HCT116 (cell line): ENCODE results near the gene HTT-AS. TPM values are rescaled to one million over a fixed set of nuclear protein-coding genes. Genes with fewer than 3 reads are reported as not detected.

ENCODE experiments used
- ATAC-seq: fragments of 200-7000 bp; cut with Tn5 transposase; 2 replicates; pipeline ENCODE4 v1.9.1; 2020; ENCODE audit warnings: mild to moderate bottlenecking, moderate library complexity
- BruUV-seq: library from RNA; stranded (reverse); fragments of 400-500 nt; replicated peaks from 2 replicates; lab custom pipeline; 2021; lab: Mats Ljungman, UMichigan
- CTCF ChIA-PET: fragments of 300-600 bp; sonication (Branson Sonifier 250); formaldehyde crosslinking; loops from one replicate; lab custom pipeline; 2021; ENCODE audit warnings: antibody characterized with exemption; lab: Charles Lee
- POLR2A ChIA-PET: fragments of 300-600, 350-600 bp; sonication (Branson Sonifier 250); formaldehyde crosslinking; loops from one replicate; lab custom pipeline; 2021; ENCODE audit warnings: antibody characterized with exemption; lab: Charles Lee
- RAD21 ChIA-PET, 2 experiments: fragments of 300-600 bp; sonication (Branson Sonifier 250); formaldehyde crosslinking; loops; one replicate each; lab custom pipeline; 2023; ENCODE audit warnings: low total read pairs in 2 of 2; ENCODE audit not compliant: uncharacterized antibody in 2 of 2, unreplicated experiment in 2 of 2, low non-redundant PET in 1 of 2; lab: Charles Lee
- DNase-seq: peaks from one replicate; pipeline ENCODE4 v3.0.0-alpha.2; 2010; ENCODE audit warnings: low read depth, low spot score
- H2AFZ ChIP-seq: fragments of 200-600 bp; shearing (Covaris generic), sonication (generic); 2 replicates; pipeline ENCODE4 v1.6.1; 2017; ENCODE audit warnings: low read depth, mixed run types, mixed read lengths, antibody characterized with exemption, low read length; ENCODE audit not compliant: poor library complexity, severe bottlenecking
- H3K27ac ChIP-seq: 2 replicates; pipeline ENCODE4 v1.5.1; 2012; ENCODE audit warnings: low read depth, low read length
- H3K27me3 ChIP-seq: fragments of 200-600 bp; sonication (generic); 2 replicates; pipeline ENCODE4 v1.6.1; 2016; ENCODE audit warnings: mixed run types, low read length, mixed read lengths; ENCODE audit not compliant: insufficient read depth
- H3K36me3 ChIP-seq, 2 experiments: fragments of 200-500 bp in 1 of 2; fragments of 200-600 bp in 1 of 2; sonication (Bioruptor generic) in 1 of 2; sonication (generic) in 1 of 2; 2 replicates each; pipeline versions ENCODE4 v1.5.1 to v1.6.1; 2014 to 2016; ENCODE audit warnings: low read length in 2 of 2, inconsistent platforms in 1 of 2, mixed read lengths in 1 of 2, mixed run types in 1 of 2; ENCODE audit not compliant: insufficient read depth in 2 of 2, control insufficient read depth in 1 of 2
- H3K4me1 ChIP-seq, 2 experiments: fragments of 200-600 bp in 1 of 2; sonication (generic) in 1 of 2; 2 replicates each; pipeline versions ENCODE4 v1.5.1 to v1.6.1; 2012 to 2017; ENCODE audit warnings: low read length in 2 of 2, inconsistent platforms in 1 of 2, mild to moderate bottlenecking in 1 of 2, mixed read lengths in 1 of 2, mixed run types in 1 of 2, moderate library complexity in 1 of 2; ENCODE audit not compliant: insufficient read depth in 2 of 2, control insufficient read depth in 1 of 2
- H3K4me2 ChIP-seq: fragments of 200-600 bp; sonication (generic); 2 replicates; pipeline ENCODE4 v1.6.1; 2017; ENCODE audit warnings: mixed run types, low read length, mixed read lengths
- H3K4me3 ChIP-seq, 2 experiments: fragments of 200-600 bp in 1 of 2; sonication (generic) in 1 of 2; replicated peaks in 1 of 2; 2 replicates each; pipeline ENCODE4 v1.5.1; 2011 to 2016; ENCODE audit warnings: low read length in 2 of 2, control low read depth in 1 of 2, low read depth in 1 of 2, mild to moderate bottlenecking in 1 of 2, mixed read lengths in 1 of 2, mixed run types in 1 of 2
- H3K79me2 ChIP-seq: fragments of 200-600 bp; sonication (generic); 2 replicates; pipeline ENCODE4 v1.6.1; 2017; ENCODE audit warnings: mild to moderate bottlenecking, mixed run types, low read length, moderate library complexity, mixed read lengths; ENCODE audit not compliant: insufficient read depth
- H3K9ac ChIP-seq: fragments of 200-600 bp; sonication (generic); 2 replicates; pipeline ENCODE4 v1.6.1; 2016; ENCODE audit warnings: low read length, mixed read lengths
- H3K9me2 ChIP-seq: fragments of 200-600 bp; sonication (generic), shearing (Covaris generic); 2 replicates; pipeline ENCODE4 v1.6.1; 2017; ENCODE audit warnings: mixed run types, mild to moderate bottlenecking, moderate library complexity; ENCODE audit not compliant: insufficient read depth
- H3K9me3 ChIP-seq, 2 experiments: fragments of 200-500 bp in 1 of 2; fragments of 200-600 bp in 1 of 2; sonication (Bioruptor generic) in 1 of 2; sonication (generic) in 1 of 2; 2 replicates each; pipeline ENCODE4 v1.6.1; 2014 to 2017; ENCODE audit warnings: low read length in 2 of 2, mixed read lengths in 2 of 2, inconsistent platforms in 1 of 2, low read depth in 1 of 2, mild to moderate bottlenecking in 1 of 2, mixed run types in 1 of 2, moderate library complexity in 1 of 2; ENCODE audit not compliant: control insufficient read depth in 1 of 2, insufficient read depth in 1 of 2
- H4K20me1 ChIP-seq: fragments of 200-600 bp; sonication (generic), shearing (Covaris generic); 2 replicates; pipeline ENCODE4 v1.6.1; 2017; ENCODE audit warnings: mixed run types, mild to moderate bottlenecking, moderate library complexity; ENCODE audit not compliant: insufficient read depth
- CBX3 ChIP-seq: IDR thresholded peaks from 2 replicates; pipeline ENCODE4 v1.6.1; 2012; ENCODE audit warnings: low read depth
- CEBPB ChIP-seq: IDR thresholded peaks from 2 replicates; pipeline ENCODE4 v1.6.1; 2012; ENCODE audit warnings: low read depth
- CTCF ChIP-seq, 3 experiments: fragments of 200-600 bp in 1 of 3; sonication (generic) in 1 of 3; IDR thresholded peaks in 2 of 3; conservative IDR thresholded peaks in 1 of 3; 2 replicates each; pipeline ENCODE4 v1.5.1; 2012 to 2017; ENCODE audit warnings: low read depth in 2 of 3, low read length in 2 of 3, antibody characterized with exemption in 1 of 3, borderline replicate concordance in 1 of 3, control low read depth in 1 of 3, mild to moderate bottlenecking in 1 of 3, mixed read lengths in 1 of 3, mixed run types in 1 of 3, moderate library complexity in 1 of 3; ENCODE audit not compliant: insufficient read depth in 1 of 3
- JUND ChIP-seq: IDR thresholded peaks from 2 replicates; pipeline ENCODE4 v1.6.1; 2012
- RAD21 ChIP-seq: IDR thresholded peaks from 2 replicates; pipeline ENCODE4 v1.6.1; 2012; ENCODE audit warnings: low read depth, mild to moderate bottlenecking
- SP1 ChIP-seq: IDR thresholded peaks from 2 replicates; pipeline ENCODE4 v1.6.1; 2012; ENCODE audit warnings: low read depth
- ZBTB33 ChIP-seq: IDR thresholded peaks from 2 replicates; pipeline ENCODE4 v1.6.1; 2011; ENCODE audit warnings: mild to moderate bottlenecking, low read length, moderate library complexity; ENCODE audit not compliant: insufficient replicate concordance; ENCODE audit errors: extremely low read depth
- ZFX ChIP-seq: fragments of 450-650 bp; IDR thresholded peaks from 2 replicates; pipeline ENCODE4 v1.6.1; 2017
- intact Hi-C: fragments of 100-400 bp; cut with micrococcal nuclease; formaldehyde crosslinking; loops from 2 replicates; pipeline ENCODE4 v1.10.0; 2022
- total RNA-seq: library from RNA; stranded (reverse); gene quantifications from one replicate; pipeline ENCODE4 v1.2.1, GENCODE V29; 2021; ENCODE audit not compliant: unreplicated experiment
- TF ChIP-seq, protein P1 (sequence below): IDR thresholded peaks from 2 replicates; pipeline ENCODE4 v1.6.1; 2012
- TF ChIP-seq, protein P2 (sequence below): IDR thresholded peaks from 2 replicates; pipeline ENCODE4 v1.6.1; 2012; ENCODE audit warnings: low read depth

HTT-AS gene
- total RNA-seq, 1 experiment from 2014 or later = not detected

DNA sequence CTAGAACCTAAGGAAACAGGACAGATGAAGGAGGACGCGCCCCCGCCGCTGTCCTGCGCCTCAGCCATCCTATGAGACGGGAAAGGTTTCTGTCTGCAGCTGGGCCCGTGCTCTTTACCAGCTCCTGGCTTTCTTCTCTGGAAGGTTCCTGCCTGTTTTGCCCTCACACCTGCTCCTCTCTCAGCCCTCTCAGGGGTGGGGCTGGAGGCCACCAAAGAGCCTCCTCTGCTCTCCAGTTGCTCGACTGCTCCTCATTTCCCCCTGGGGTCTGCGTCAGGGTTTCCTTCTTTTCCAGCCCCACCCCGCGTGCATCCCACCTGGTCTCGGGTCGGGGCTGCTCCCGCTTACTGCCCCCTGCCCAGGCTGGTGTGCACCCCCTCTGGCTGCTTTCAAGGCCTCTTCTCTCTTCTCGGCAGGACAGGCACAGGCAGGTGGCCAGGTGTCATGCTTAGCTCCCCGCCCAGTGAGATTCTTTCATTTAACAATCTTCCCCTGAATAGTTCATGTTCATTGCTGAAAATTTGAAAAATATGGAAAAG is 4.6 kb downstream of the HTT-AS start (continued):
- TF ChIP-seq ZBTB33 = no peak
- no peak for TF ChIP-seq RAD21
- no peak for TF ChIP-seq JUND
- TF ChIP-seq CBX3 = no peak
- TF ChIP-seq SP1 = no peak
- TF ChIP-seq ZFX = no peak
- TF ChIP-seq, protein P1, sequence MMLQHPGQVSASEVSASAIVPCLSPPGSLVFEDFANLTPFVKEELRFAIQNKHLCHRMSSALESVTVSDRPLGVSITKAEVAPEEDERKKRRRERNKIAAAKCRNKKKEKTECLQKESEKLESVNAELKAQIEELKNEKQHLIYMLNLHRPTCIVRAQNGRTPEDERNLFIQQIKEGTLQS = no peak
- TF ChIP-seq CEBPB = no peak
- TF ChIP-seq CTCF (IDR thresholded peaks at IDR 0.05 in 2 of 3, conservative IDR thresholded peaks at IDR 0.05 in 1 of 3; ENCODE audit: borderline replicate concordance in 1 of 3, insufficient read depth in 1 of 3, low read depth in 2 of 3, low read length in 2 of 3) = no peak

- RAD21 ChIA-PET = no interaction called here
- Histone ChIP-seq H4K20me1 (no peaks in the 10 kb centered on the region), H3K9me3 (no peaks in the 10 kb centered on the region), H3K4me3 (no peak overlapping the region), H3K9ac (no peak overlapping the region), H3K9me2 (no peaks in the 10 kb centered on the region), H3K4me1 (no peaks in the 10 kb centered on the region), H2AFZ (no peak overlapping the region), H3K27me3 (no peaks in the 10 kb centered on the region), H3K27ac (no peak overlapping the region), H3K4me2 (no peak overlapping the region), H3K36me3 (no peaks in the 10 kb centered on the region), H3K79me2 (no peaks in the 10 kb centered on the region)
- CTCF ChIA-PET = no interaction called here
- POLR2A ChIA-PET = no interaction called here
- ATAC-seq (no peak), DNase-seq (no peak)
- TF ChIP-seq, protein P2, sequence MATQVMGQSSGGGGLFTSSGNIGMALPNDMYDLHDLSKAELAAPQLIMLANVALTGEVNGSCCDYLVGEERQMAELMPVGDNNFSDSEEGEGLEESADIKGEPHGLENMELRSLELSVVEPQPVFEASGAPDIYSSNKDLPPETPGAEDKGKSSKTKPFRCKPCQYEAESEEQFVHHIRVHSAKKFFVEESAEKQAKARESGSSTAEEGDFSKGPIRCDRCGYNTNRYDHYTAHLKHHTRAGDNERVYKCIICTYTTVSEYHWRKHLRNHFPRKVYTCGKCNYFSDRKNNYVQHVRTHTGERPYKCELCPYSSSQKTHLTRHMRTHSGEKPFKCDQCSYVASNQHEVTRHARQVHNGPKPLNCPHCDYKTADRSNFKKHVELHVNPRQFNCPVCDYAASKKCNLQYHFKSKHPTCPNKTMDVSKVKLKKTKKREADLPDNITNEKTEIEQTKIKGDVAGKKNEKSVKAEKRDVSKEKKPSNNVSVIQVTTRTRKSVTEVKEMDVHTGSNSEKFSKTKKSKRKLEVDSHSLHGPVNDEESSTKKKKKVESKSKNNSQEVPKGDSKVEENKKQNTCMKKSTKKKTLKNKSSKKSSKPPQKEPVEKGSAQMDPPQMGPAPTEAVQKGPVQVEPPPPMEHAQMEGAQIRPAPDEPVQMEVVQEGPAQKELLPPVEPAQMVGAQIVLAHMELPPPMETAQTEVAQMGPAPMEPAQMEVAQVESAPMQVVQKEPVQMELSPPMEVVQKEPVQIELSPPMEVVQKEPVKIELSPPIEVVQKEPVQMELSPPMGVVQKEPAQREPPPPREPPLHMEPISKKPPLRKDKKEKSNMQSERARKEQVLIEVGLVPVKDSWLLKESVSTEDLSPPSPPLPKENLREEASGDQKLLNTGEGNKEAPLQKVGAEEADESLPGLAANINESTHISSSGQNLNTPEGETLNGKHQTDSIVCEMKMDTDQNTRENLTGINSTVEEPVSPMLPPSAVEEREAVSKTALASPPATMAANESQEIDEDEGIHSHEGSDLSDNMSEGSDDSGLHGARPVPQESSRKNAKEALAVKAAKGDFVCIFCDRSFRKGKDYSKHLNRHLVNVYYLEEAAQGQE = no peak
- intact Hi-C loops = no loop called here
- BruUV-seq = no TSS peak
These were observed 6.8 kb downstream of the HTT-AS start for GRCh38 chr4:3067473-3068001.
